Tibial nerve (tissue), 4 donors: ENCODE results near the gene SPATA31C1. TPM values are rescaled to one million over a fixed set of nuclear protein-coding genes. Genes with fewer than 3 reads are reported as not detected.

Experiments used
- DNase-seq, 2 donors: peaks; one replicate each; pipeline ENCODE4 v3.0.0-alpha.2; 2019; ENCODE audit warnings: low spot score in 2 of 2
- H3K27ac ChIP-seq, 4 donors: fragments of 200-600 bp; sonication (generic) in 3 of 4; one replicate each; pipeline ENCODE4 v1.5.1; 2017 to 2019; ENCODE audit warnings: mild to moderate bottlenecking in 1 of 4
- H3K27me3 ChIP-seq, 2 donors: fragments of 200-600 bp; sonication (generic) in 1 of 2; one replicate each; pipeline versions ENCODE4 v1.5.1 to v1.6.0; 2017 to 2019
- H3K36me3 ChIP-seq, 3 donors: fragments of 200-600 bp; sonication (generic); one replicate each; pipeline ENCODE4 v1.5.1; 2018 to 2019
- H3K4me1 ChIP-seq, 4 donors: fragments of 200-600 bp; sonication (generic) in 3 of 4; one replicate each; pipeline ENCODE4 v1.5.1; 2017 to 2019
- H3K4me3 ChIP-seq, 4 donors: fragments of 200-600 bp; sonication (generic) in 3 of 4; one replicate each; pipeline ENCODE4 v1.5.1; 2017 to 2019; ENCODE audit warnings: mild to moderate bottlenecking in 1 of 4, moderate library complexity in 1 of 4
- H3K9me3 ChIP-seq, 4 donors: fragments of 200-600 bp; sonication (generic) in 3 of 4; one replicate each; pipeline ENCODE4 v1.5.1; 2017 to 2019
- EP300 ChIP-seq, 2 donors: sonication (generic); formaldehyde crosslinking; IDR thresholded peaks; one replicate each; pipeline ENCODE4 v1.6.1; 2017; ENCODE audit warnings: antibody characterized with exemption in 2 of 2, mild to moderate bottlenecking in 1 of 2
- POLR2A ChIP-seq, 2 donors: fragments of 450-650 bp; IDR thresholded peaks; one replicate each; pipeline ENCODE4 v1.6.1; 2017; ENCODE audit warnings: antibody characterized with exemption in 2 of 2, mild to moderate bottlenecking in 2 of 2, moderate library complexity in 2 of 2
- WGBS, 2 donors: methylation state at CpG; one replicate each; pipeline ENCODE4 v1.1.5; 2018; 5-methylcytosine and 5-hydroxymethylcytosine counted together
- total RNA-seq, 4 donors: library from RNA; depleted of rRNA; stranded (reverse); fragments of >200 nt; gene quantifications; one replicate each; pipeline ENCODE4 v1.1.0, GENCODE V29; 2016
- TF ChIP-seq, protein P1 (sequence below), 5 experiments: fragments of 200-600 bp in 3 of 5; fragments of 450-650 bp in 2 of 5; sonication (generic) in 3 of 5; IDR thresholded peaks; one replicate each; pipeline ENCODE4 v1.5.1; 2016 to 2019; ENCODE audit warnings: antibody characterized with exemption in 5 of 5, mild to moderate bottlenecking in 3 of 5, moderate library complexity in 2 of 5

The SPATA31C1 gene
- total RNA-seq, 4 donors from 2014 or later = not detected

DNA sequence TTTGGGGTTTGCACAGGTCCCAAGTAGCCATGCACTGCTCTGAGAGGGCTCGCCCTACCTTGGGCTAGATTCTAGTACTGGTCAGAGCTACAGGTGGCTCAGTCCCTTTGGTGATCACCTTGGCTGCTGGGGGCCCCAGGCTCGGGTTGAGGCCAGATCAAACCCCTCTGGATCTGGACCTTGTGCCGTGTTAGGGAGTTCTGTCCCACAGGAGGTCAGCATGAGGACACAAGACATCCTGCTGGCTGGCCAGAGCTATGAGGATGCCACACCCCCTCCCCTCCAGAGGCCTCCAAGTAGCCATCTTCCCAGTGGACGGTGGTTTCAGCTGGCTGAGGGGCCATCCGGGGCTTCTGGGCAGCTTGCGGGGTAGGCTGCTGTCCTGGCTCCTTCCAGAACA is 46.0 kb downstream of the SPATA31C1 start:
- no peak overlapping the region for H3K4me3 ChIP-seq
- WGBS, 2 donors = 81 to 96% methylated on average over 4 to 6 of the region's 6 CpGs
- H3K27ac ChIP-seq = no peak overlapping the region
- no peaks in the 10 kb centered on the region for H3K27me3 ChIP-seq
- peaks cover 0 to 13% (median 0%) of the 10 kb centered on the region in 4 donors for H3K9me3 ChIP-seq
- H3K36me3 ChIP-seq = peaks cover 0 to 39% (median 6%) of the 10 kb centered on the region in 3 donors
- H3K4me1 ChIP-seq = no peaks in the 10 kb centered on the region
- TF ChIP-seq EP300 (IDR thresholded peaks at IDR 0.05) (no peak), POLR2A (IDR thresholded peaks at IDR 0.05) (no peak)
- TF ChIP-seq, protein P1, sequence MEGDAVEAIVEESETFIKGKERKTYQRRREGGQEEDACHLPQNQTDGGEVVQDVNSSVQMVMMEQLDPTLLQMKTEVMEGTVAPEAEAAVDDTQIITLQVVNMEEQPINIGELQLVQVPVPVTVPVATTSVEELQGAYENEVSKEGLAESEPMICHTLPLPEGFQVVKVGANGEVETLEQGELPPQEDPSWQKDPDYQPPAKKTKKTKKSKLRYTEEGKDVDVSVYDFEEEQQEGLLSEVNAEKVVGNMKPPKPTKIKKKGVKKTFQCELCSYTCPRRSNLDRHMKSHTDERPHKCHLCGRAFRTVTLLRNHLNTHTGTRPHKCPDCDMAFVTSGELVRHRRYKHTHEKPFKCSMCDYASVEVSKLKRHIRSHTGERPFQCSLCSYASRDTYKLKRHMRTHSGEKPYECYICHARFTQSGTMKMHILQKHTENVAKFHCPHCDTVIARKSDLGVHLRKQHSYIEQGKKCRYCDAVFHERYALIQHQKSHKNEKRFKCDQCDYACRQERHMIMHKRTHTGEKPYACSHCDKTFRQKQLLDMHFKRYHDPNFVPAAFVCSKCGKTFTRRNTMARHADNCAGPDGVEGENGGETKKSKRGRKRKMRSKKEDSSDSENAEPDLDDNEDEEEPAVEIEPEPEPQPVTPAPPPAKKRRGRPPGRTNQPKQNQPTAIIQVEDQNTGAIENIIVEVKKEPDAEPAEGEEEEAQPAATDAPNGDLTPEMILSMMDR (IDR thresholded peaks at IDR 0.05) = no peak
- DNase-seq = no peak

DNA sequence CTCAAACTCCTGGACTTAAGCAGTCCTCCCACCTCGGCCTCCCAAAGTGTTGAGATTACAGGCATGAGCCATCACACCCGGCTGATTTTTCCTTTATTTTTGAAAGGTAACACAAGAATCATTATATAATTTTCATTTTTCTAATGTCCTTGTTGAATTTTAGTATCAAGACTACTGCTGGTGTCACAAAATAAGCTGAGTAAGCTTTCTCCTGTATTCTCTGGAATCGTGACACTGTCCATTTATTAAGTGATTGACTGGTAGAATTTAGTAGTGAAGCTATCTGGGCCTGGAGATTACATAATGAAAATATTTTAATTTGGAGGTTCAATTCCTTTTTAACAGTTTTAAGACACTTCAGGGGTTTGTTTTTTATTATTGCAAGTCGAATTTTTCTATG is 47.1 kb downstream of the SPATA31C1 start:
- Histone ChIP-seq H3K4me1 (no peaks in the 10 kb centered on the region), H3K9me3 (peaks cover 0 to 3% (median 0%) of the 10 kb centered on the region in 4 donors), H3K36me3 (peaks cover 0 to 50% (median 6%) of the 10 kb centered on the region in 3 donors), H3K27ac (no peak overlapping the region), H3K4me3 (no peak overlapping the region), H3K27me3 (no peaks in the 10 kb centered on the region)
- WGBS, 2 donors = 65 to 77% methylated on average over 4 of the region's 4 CpGs
- TF ChIP-seq, protein P1 (IDR thresholded peaks at IDR 0.05) = no peak
- TF ChIP-seq POLR2A (IDR thresholded peaks at IDR 0.05) (no peak), EP300 (IDR thresholded peaks at IDR 0.05) (no peak)
- no peak for DNase-seq

DNA sequence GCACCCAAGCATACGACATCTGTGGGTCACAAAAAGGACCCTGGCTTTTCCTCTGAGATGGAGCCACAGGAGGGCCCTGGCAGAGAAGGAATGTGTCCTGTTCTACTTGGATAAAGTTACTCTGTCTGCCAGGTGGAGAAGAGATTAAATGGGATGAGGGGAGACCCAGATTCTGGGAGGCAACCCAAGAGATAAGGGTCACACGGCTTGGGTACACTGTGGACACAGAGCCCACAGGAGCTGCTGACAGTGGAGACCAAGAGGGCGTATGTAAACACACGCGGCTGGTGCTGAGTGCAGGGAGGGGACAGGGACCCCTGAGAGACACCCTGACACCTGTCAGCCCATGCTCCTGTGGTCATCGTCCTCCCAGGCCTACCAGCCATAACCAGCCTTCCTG is 50.4 kb downstream of the SPATA31C1 start:
- Histone ChIP-seq H3K4me1 (peaks cover 0 to 5% (median 3%) of the 10 kb centered on the region in 4 donors), H3K36me3 (peaks cover 0 to 68% (median 6%) of the 10 kb centered on the region in 3 donors), H3K27ac (no peak overlapping the region), H3K9me3 (no peaks in the 10 kb centered on the region), H3K27me3 (no peaks in the 10 kb centered on the region), H3K4me3 (no peak overlapping the region)
- WGBS, 2 donors = 88% methylated on average over 6 of the region's 6 CpGs
- DNase-seq = no peak
- TF ChIP-seq, protein P1 (IDR thresholded peaks at IDR 0.05) = no peak
- no peak for TF ChIP-seq EP300 (IDR thresholded peaks at IDR 0.05)
- TF ChIP-seq POLR2A (IDR thresholded peaks at IDR 0.05) = no peak

DNA sequence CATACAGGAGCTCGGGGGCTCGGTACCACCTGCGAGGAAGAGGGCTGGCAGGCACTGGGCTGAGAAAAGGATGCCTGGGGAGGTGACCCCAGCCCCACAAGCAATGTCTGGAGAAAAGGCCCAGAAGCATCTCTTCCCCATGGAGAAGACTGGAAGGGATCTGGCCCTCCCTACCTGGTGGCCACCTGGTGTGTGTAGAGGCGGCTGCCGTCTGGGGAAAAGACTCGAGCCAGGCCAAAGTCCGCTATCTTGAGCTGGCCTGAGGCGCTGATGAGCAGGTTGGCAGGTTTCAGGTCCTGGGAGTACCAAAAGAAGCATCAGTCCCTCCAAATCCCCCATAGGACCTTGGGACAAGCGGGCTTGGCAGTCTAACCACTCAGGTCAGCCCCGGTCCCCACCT is 52.8 kb downstream of the SPATA31C1 start:
- 96 to 100% methylated on average over 10 of the region's 10 CpGs for whole genome bisulfite sequencing, 2 donors
- no peak overlapping the region for H3K4me3 ChIP-seq
- no peaks in the 10 kb centered on the region for H3K27me3 ChIP-seq
- H3K36me3 ChIP-seq = peaks cover 0 to 59% (median 6%) of the 10 kb centered on the region in 3 donors
- TF ChIP-seq EP300 (IDR thresholded peaks at IDR 0.05) (no peak), POLR2A (IDR thresholded peaks at IDR 0.05) (no peak)
- TF ChIP-seq, protein P1 (IDR thresholded peaks at IDR 0.05) = no peak
- H3K9me3 ChIP-seq = no peaks in the 10 kb centered on the region
- peaks cover 0 to 19% (median 12%) of the 10 kb centered on the region in 4 donors for H3K4me1 ChIP-seq
- no peak for DNase-seq
- H3K27ac ChIP-seq = no peak overlapping the region

DNA sequence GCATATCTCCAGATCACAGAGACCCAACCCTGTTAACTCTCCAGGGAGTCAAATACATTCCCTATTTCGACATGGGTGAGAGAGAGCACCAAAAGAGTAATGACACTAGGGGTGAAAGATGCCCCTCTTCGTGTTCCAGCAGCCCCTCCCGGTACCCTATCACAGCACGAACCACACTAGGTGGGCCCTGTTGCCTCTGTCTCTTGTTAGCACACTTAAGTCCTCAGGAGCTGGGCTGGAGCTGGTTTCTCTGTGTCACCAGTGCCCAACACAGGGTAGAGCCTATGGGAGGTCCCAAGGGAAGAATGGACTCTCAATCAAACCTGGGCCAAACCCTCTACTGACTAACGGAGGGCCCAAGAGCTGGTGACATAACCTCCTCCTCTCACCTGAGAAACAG is 55.4 kb downstream of the SPATA31C1 start:
- no peaks in the 10 kb centered on the region for H3K9me3 ChIP-seq
- peaks cover 0 to 35% (median 0%) of the 10 kb centered on the region in 3 donors for H3K36me3 ChIP-seq
- H3K4me3 ChIP-seq = no peak overlapping the region
- H3K4me1 ChIP-seq = peaks cover 0 to 19% (median 12%) of the 10 kb centered on the region in 4 donors
- H3K27ac ChIP-seq = no peak overlapping the region
- no peak for DNase-seq
- 81 to 92% methylated on average over 5 of the region's 5 CpGs for WGBS, 2 donors
- H3K27me3 ChIP-seq = no peaks in the 10 kb centered on the region
- TF ChIP-seq, protein P1 (IDR thresholded peaks at IDR 0.05) = no peak
- TF ChIP-seq EP300 (IDR thresholded peaks at IDR 0.05) (no peak), POLR2A (IDR thresholded peaks at IDR 0.05) (no peak)

Other genes starting within 250 kb of the SPATA31C1 start
- 100 to 1,000 TPM in 2 of 4 donors, 10 to 100 TPM in 2; 77.7 to 181 (median 100) TPM for gene CTSL, start 191.8 kb upstream of the SPATA31C1 start, total RNA-seq
- not detected for gene SPATA31E1, start 35.1 kb upstream of the SPATA31C1 start, total RNA-seq
- gene CDK20, start 56.6 kb downstream of the SPATA31C1 start, total RNA-seq = 1 to 10 TPM; 5.1 to 9.4 (median 7.0) TPM
- gene SPATA31C2, start 220.5 kb downstream of the SPATA31C1 start, total RNA-seq = under 1 TPM in 1 of 4 donors, not detected in 3; 0.22 TPM